H1 (cell line): ENCODE results near the gene RPL14. TPM values are rescaled to one million over a fixed set of nuclear protein-coding genes. Genes with fewer than 3 reads are reported as not detected.

Experiments
- CTCF ChIA-PET: fragments of 300-600 bp; sonication (Branson Sonifier 250); formaldehyde crosslinking; loops from one replicate; lab custom pipeline; 2021; ENCODE audit not compliant: partially characterized antibody; lab: Charles Lee
- POLR2A ChIA-PET: fragments of 300-600 bp; sonication (Branson Sonifier 250); formaldehyde crosslinking; loops from one replicate; lab custom pipeline; 2021; ENCODE audit warnings: inconsistent platforms; ENCODE audit not compliant: partially characterized antibody; lab: Charles Lee
- DNase-seq, 2 experiments: peaks; one replicate each; pipeline versions ENCODE4 v3.0.0 to v3.0.0-alpha.2; 2010 to 2022; ENCODE audit warnings: low spot score in 2 of 2, low read depth in 1 of 2, mixed read lengths in 1 of 2
- FAIRE-seq: peaks from 2 replicates; lab custom pipeline; 2011; peaks lifted over from hg19 to GRCh38; lab: Jason Lieb, UNC
- H2AFZ ChIP-seq: 2 replicates; pipeline ENCODE4 v1.8.1; 2012; ENCODE audit warnings: low read length, inconsistent platforms
- H2AK5ac ChIP-seq: 2 replicates; pipeline ENCODE4 v1.6.1; 2013; ENCODE audit warnings: low read depth, low read length
- H2BK120ac ChIP-seq: replicated peaks from 2 replicates; pipeline ENCODE3; 2013; ENCODE audit warnings: low read depth, low read length, inconsistent platforms
- H2BK12ac ChIP-seq: 2 replicates; pipeline ENCODE4 v1.6.1; 2013; ENCODE audit warnings: low read depth, low read length
- H2BK15ac ChIP-seq: 2 replicates; pipeline ENCODE4 v1.6.1; 2013; ENCODE audit warnings: low read length
- H2BK20ac ChIP-seq: 2 replicates; pipeline ENCODE4 v1.6.1; 2013; ENCODE audit warnings: low read length
- H2BK5ac ChIP-seq: 2 replicates; pipeline ENCODE4 v1.6.1; 2013; ENCODE audit warnings: low read depth, low read length
- H3K14ac ChIP-seq: 2 replicates; pipeline ENCODE4 v1.6.1; 2013; ENCODE audit warnings: inconsistent platforms; ENCODE audit not compliant: insufficient read length
- H3K18ac ChIP-seq: 2 replicates; pipeline ENCODE4 v1.6.1; 2013; ENCODE audit warnings: low read length; ENCODE audit errors: extremely low read depth
- H3K23ac ChIP-seq: 2 replicates; pipeline ENCODE4 v1.6.1; 2013; ENCODE audit warnings: inconsistent platforms; ENCODE audit not compliant: insufficient read length
- H3K23me2 ChIP-seq: 2 replicates; pipeline ENCODE4 v1.6.1; 2013; ENCODE audit warnings: low read depth, low read length
- H3K27ac ChIP-seq: 2 replicates; pipeline ENCODE4 v1.6.1; 2011; ENCODE audit warnings: low read depth, low read length, inconsistent platforms
- H3K27me3 ChIP-seq, 4 experiments: replicated peaks in 1 of 4; 1 replicate in 1 of 4; 2 replicates in 3 of 4; pipeline versions ENCODE4 v1.6.1 to v1.8.1; 2011 to 2013; ENCODE audit warnings: low read length in 3 of 4, mild to moderate bottlenecking in 3 of 4, inconsistent platforms in 2 of 4, mixed read lengths in 2 of 4, moderate library complexity in 1 of 4; ENCODE audit not compliant: control insufficient read depth in 3 of 4, insufficient read depth in 3 of 4; ENCODE audit errors: extremely low read depth in 1 of 4
- H3K36me3 ChIP-seq, 4 experiments: 2 replicates each; pipeline versions ENCODE4 v1.6.1 to v1.8.1; 2011 to 2013; ENCODE audit warnings: mild to moderate bottlenecking in 4 of 4, low read length in 3 of 4, moderate library complexity in 2 of 4, control low read depth in 1 of 4, inconsistent platforms in 1 of 4; ENCODE audit not compliant: insufficient read depth in 4 of 4, control insufficient read depth in 2 of 4
- H3K4ac ChIP-seq: replicated peaks from 2 replicates; pipeline ENCODE3; 2013; ENCODE audit warnings: low read length, low read depth, mixed read lengths, inconsistent platforms; ENCODE audit not compliant: insufficient read length
- H3K4me1 ChIP-seq, 4 experiments: replicated peaks in 1 of 4; 1 replicate in 1 of 4; 2 replicates in 3 of 4; pipeline versions ENCODE4 v1.6.1 to v1.8.1; 2011 to 2013; ENCODE audit warnings: low read length in 3 of 4, inconsistent platforms in 2 of 4, mixed read lengths in 1 of 4; ENCODE audit not compliant: insufficient read depth in 4 of 4, control insufficient read depth in 3 of 4
- H3K4me2 ChIP-seq, 2 experiments: 2 replicates each; pipeline versions ENCODE4 v1.6.1 to v1.8.1; 2011 to 2013; ENCODE audit warnings: low read depth in 2 of 2, low read length in 2 of 2, control low read depth in 1 of 2, inconsistent platforms in 1 of 2, mild to moderate bottlenecking in 1 of 2; ENCODE audit not compliant: insufficient read depth in 1 of 2
- H3K4me3 ChIP-seq, 4 experiments: fragments of 200-600, 300-600 bp in 1 of 4; sonication (generic), shearing (Covaris generic), sonication (Bioruptor Twin) in 1 of 4; 2 replicates each; pipeline versions ENCODE4 v1.5.1 to v1.8.1; 2011 to 2016; ENCODE audit warnings: low read length in 4 of 4, low read depth in 3 of 4, control low read depth in 2 of 4, inconsistent platforms in 2 of 4, mild to moderate bottlenecking in 2 of 4, mixed read lengths in 1 of 4, moderate library complexity in 1 of 4; ENCODE audit not compliant: insufficient read depth in 2 of 4; ENCODE audit errors: extremely low read depth in 1 of 4
- H3K56ac ChIP-seq: replicated peaks from 2 replicates; pipeline ENCODE3; 2013; ENCODE audit warnings: low read depth, mild to moderate bottlenecking, mixed read lengths, low read length, inconsistent platforms; ENCODE audit not compliant: insufficient read length
- H3K79me1 ChIP-seq: 2 replicates; pipeline ENCODE4 v1.6.1; 2013; ENCODE audit warnings: low read depth, low read length, control low read depth
- H3K79me2 ChIP-seq, 2 experiments: 2 replicates each; pipeline versions ENCODE4 v1.6.1 to v1.8.1; 2012 to 2013; ENCODE audit warnings: low read length in 2 of 2, mild to moderate bottlenecking in 2 of 2, inconsistent platforms in 1 of 2; ENCODE audit not compliant: insufficient read depth in 2 of 2, control insufficient read depth in 1 of 2
- H3K9ac ChIP-seq, 4 experiments: replicated peaks in 1 of 4; 1 replicate in 1 of 4; 2 replicates in 3 of 4; pipeline versions ENCODE4 v1.6.1 to v1.8.1; 2011 to 2013; ENCODE audit warnings: low read depth in 3 of 4, low read length in 3 of 4, control low read depth in 2 of 4, mild to moderate bottlenecking in 2 of 4, moderate library complexity in 2 of 4, inconsistent platforms in 1 of 4; ENCODE audit errors: extremely low read depth in 1 of 4
- H3K9me3 ChIP-seq, 2 experiments: 2 replicates each; pipeline versions ENCODE4 v1.6.1 to v1.8.1; 2012 to 2013; ENCODE audit warnings: mild to moderate bottlenecking in 2 of 2, moderate library complexity in 2 of 2, control low read depth in 1 of 2, inconsistent platforms in 1 of 2, low read depth in 1 of 2, low read length in 1 of 2, mixed read lengths in 1 of 2; ENCODE audit not compliant: insufficient read depth in 2 of 2
- H4K20me1 ChIP-seq, 2 experiments: replicated peaks in 1 of 2; 2 replicates each; pipeline versions ENCODE3 to v1.8.1; 2011 to 2013; ENCODE audit warnings: inconsistent platforms in 2 of 2, low read length in 2 of 2, mild to moderate bottlenecking in 1 of 2; ENCODE audit not compliant: insufficient read depth in 2 of 2, control insufficient read depth in 1 of 2
- H4K5ac ChIP-seq: 2 replicates; pipeline ENCODE4 v1.6.1; 2013; ENCODE audit warnings: low read length, low read depth, mixed read lengths, inconsistent platforms; ENCODE audit not compliant: insufficient read length
- H4K8ac ChIP-seq: 2 replicates; pipeline ENCODE4 v1.8.0; 2013; ENCODE audit warnings: mild to moderate bottlenecking, moderate library complexity, low read length, inconsistent platforms; ENCODE audit not compliant: insufficient read depth; ENCODE audit errors: extremely low read depth
- H4K91ac ChIP-seq: replicated peaks from 2 replicates; pipeline ENCODE3; 2013; ENCODE audit warnings: low read length, mixed read lengths, inconsistent platforms; ENCODE audit not compliant: insufficient read length
- KDM5A ChIP-seq: fragments of 200-600 bp; IDR thresholded peaks from 2 replicates; pipeline ENCODE4 v1.7.1; 2012; ENCODE audit warnings: mild to moderate bottlenecking, low read length, inconsistent platforms, mixed read lengths
- RAD21 ChIP-seq, 2 experiments: IDR thresholded peaks in 1 of 2; conservative IDR thresholded peaks in 1 of 2; 2 replicates each; pipeline ENCODE4 v1.6.1; 2011; ENCODE audit warnings: low read depth in 2 of 2, low read length in 2 of 2, improper control_type of control experiment in 1 of 2, inconsistent platforms in 1 of 2, mild to moderate bottlenecking in 1 of 2, moderate library complexity in 1 of 2
- WGBS, 2 experiments: shearing (Covaris generic) in 1 of 2; methylation state at CpG; one replicate each; pipeline versions ENCODE4 v1.1.6 to v1.1.7; 2013 to 2015; ENCODE audit warnings: low lambda C conversion rate in 2 of 2, mixed read lengths in 2 of 2, inconsistent platforms in 1 of 2, low coverage in 1 of 2, missing lambda C conversion rate in 1 of 2; ENCODE audit not compliant: insufficient replicate concordance in 2 of 2, insufficient coverage in 1 of 2, insufficient read length in 1 of 2; ENCODE audit errors: extremely low coverage in 1 of 2, missing lambda C conversion rate in 1 of 2; 5-methylcytosine and 5-hydroxymethylcytosine counted together
- polyA plus RNA-seq, 7 experiments: library from polyadenylated mRNA; depleted of rRNA in 3 of 7; stranded (reverse) in 5 of 7; unstranded in 2 of 7; fragments of >200 nt in 5 of 7; fragments of 200-250 nt in 2 of 7; gene quantifications; 1 replicate in 5 of 7; 2 replicates in 1 of 7; 4 replicates in 1 of 7; pipeline versions ENCODE4 v1.2.1 to v1.2.3, GENCODE V29; 2011 to 2013; ENCODE audit warnings: missing spikeins in 2 of 7, mixed read lengths in 2 of 7
- total RNA-seq: library from RNA; stranded (reverse); fragmentation: NEBNext Ultra II Directional; extraction: Animal tissue kit (Norgen Biotek cat#: 25700); gene quantifications from 2 replicates; pipeline ENCODE4 v1.2.1, GENCODE V29; 2021

Gene RPL14
- total and polyA plus RNA-seq, 2 of the 8 experiments (the other 6 are each of a cell fraction or from before 2014, with no cell fraction given), result 1,192 to 2,341 TPM

GRCh38 chr3:40432793-40433192 lies 24.3 kb upstream of the RPL14 start:
- no peaks in the 10 kb centered on the region for H3K79me2 ChIP-seq
- 87% methylated on average over 2 of the region's 2 CpGs; no CpG with 5 or more reads in 1 of the 2 experiments for WGBS, 2 experiments
- POLR2A ChIA-PET, result interaction anchor here (0.7 to 2.1 kb wide), 2 partner anchors 25 to 132 kb away, joined by 3 to 8 read pairs; partner anchors contain the start of gene RPL14

More at GRCh38 chr3:40432793-40433192, 24.3 kb upstream of the RPL14 start:
- no peak overlapping the region for H3K9ac ChIP-seq
- H4K20me1 ChIP-seq, result no peaks in the 10 kb centered on the region
- H3K4ac ChIP-seq, result no peak overlapping the region
- no peak overlapping the region for H2AFZ ChIP-seq
- CTCF ChIA-PET, result interaction anchor here (0.7 to 1.6 kb wide), 4 partner anchors 20 to 104 kb away, joined by 3 to 6 read pairs (median 4); partner anchors contain the start of gene ENTPD3
- no peak overlapping the region for H2AK5ac ChIP-seq
- no peak overlapping the region for H4K5ac ChIP-seq
- no peak overlapping the region for H4K8ac ChIP-seq
- H3K27me3 ChIP-seq, result no peaks in the 10 kb centered on the region
- FAIRE-seq, result no peak
- no peak overlapping the region for H4K91ac ChIP-seq
- no peak overlapping the region for H2BK12ac ChIP-seq
- no peak overlapping the region for H2BK120ac ChIP-seq
- H3K27ac ChIP-seq, result no peak overlapping the region
- H2BK20ac ChIP-seq, result no peak overlapping the region
- peaks cover 0 to 7% (median 2%) of the 10 kb centered on the region in 4 experiments; a peak in 3 of 7 replicates for H3K4me1 ChIP-seq
- no peak overlapping the region for H3K4me2 ChIP-seq
- TF ChIP-seq RAD21 (IDR thresholded peaks at IDR 0.05 in 1 of 2, conservative IDR thresholded peaks at IDR 0.05 in 1 of 2; ENCODE audit: low read depth in 2 of 2, low read length in 2 of 2) (peak; percentile 48 to 51), KDM5A (no peak)
- TF ChIP-seq, all 59 proteins: peak for 1
- H3K56ac ChIP-seq, result no peak overlapping the region
- no peaks in the 10 kb centered on the region; the same call in 1 of the 2 replicates for H3K23me2 ChIP-seq
- H3K23ac ChIP-seq, result no peak overlapping the region
- H3K14ac ChIP-seq, result no peak overlapping the region
- peaks cover 0 to 3% of the 10 kb centered on the region in 2 experiments; a peak in 1 of 4 replicates for H3K9me3 ChIP-seq
- no peak overlapping the region for H2BK15ac ChIP-seq
- no peak for DNase-seq
- no peak overlapping the region for H2BK5ac ChIP-seq
- H3K36me3 ChIP-seq, result no peaks in the 10 kb centered on the region
- H3K79me1 ChIP-seq, result no peaks in the 10 kb centered on the region
- H3K18ac ChIP-seq, result no peak overlapping the region
- H3K4me3 ChIP-seq, result no peak overlapping the region
